Measurements from ENCODE around the gene SLC12A8. TPM values are rescaled to one million over a fixed set of nuclear protein-coding genes. Genes with fewer than 3 reads are reported as not detected.

Gene SLC12A8
- total and polyA plus RNA-seq, 9 of the 15 experiments (the other 6 are each of a cell fraction or from before 2014, with no cell fraction given), result 0.04 to 0.33 (median 0.09) TPM; not detected in 4

- ChIA-PET POLR2A (no interaction called here), CTCF (ENCODE audit: low intra/inter-chr PET ratio) (no interaction called here)
- Histone ChIP-seq H3K79me2 (ENCODE audit: control insufficient read depth, insufficient read depth, low read length) (no peaks in the 10 kb centered on the region), H3K36me3 (ENCODE audit: control insufficient read depth, insufficient read depth, low read length) (no peaks in the 10 kb centered on the region), H3K9ac (ENCODE audit: insufficient read depth in 1 of 2, low read depth in 2 of 2, low read length in 2 of 2) (no peak overlapping the region), H3K27me3 (ENCODE audit: control insufficient read depth in 2 of 2, insufficient read depth in 2 of 2, low read length in 2 of 2) (peaks cover 0 to 21% of the 10 kb centered on the region in 2 experiments; a peak in 2 of 5 replicates), H3K9me3 (replicated peaks; ENCODE audit: control insufficient read depth, insufficient read depth, low read depth, low read length) (no peaks in the 10 kb centered on the region), H3K9me1 (ENCODE audit: control insufficient read depth, insufficient read depth, low read length) (no peaks in the 10 kb centered on the region), H4K20me1 (replicated peaks; ENCODE audit: control insufficient read depth, insufficient read depth, low read length) (no peaks in the 10 kb centered on the region), H3K27ac (ENCODE audit: extremely low read depth, low read depth, low read length) (no peak overlapping the region), H3K4me1 (replicated peaks in 1 of 2; ENCODE audit: control insufficient read depth in 2 of 2, insufficient read depth in 2 of 2, low read length in 2 of 2) (no peaks in the 10 kb centered on the region; a peak in 2 of 5 replicates), H3K4me3 (no peak overlapping the region), H3K4me2 (ENCODE audit: insufficient read depth, low read length) (no peak overlapping the region), H2AFZ (ENCODE audit: low read depth, low read length) (no peak overlapping the region)
- intact Hi-C loops (cut with micrococcal nuclease), result no loop called here
- no TSS peak for BruUV-seq (replicated peaks)
- FAIRE-seq, result no peak
- ATAC-seq, result no peak
- no peak for TF ChIP-seq BMI1 (IDR thresholded peaks at IDR 0.05; ENCODE audit: low read length)
- TF ChIP-seq ATF7 (IDR thresholded peaks at IDR 0.05), result no peak
- TF ChIP-seq CAMTA2 (CRISPR knock-in tag; conservative IDR thresholded peaks at IDR 0.05), result no peak
- TF ChIP-seq ZNF274 (IDR thresholded peaks at IDR 0.05; ENCODE audit: borderline replicate concordance, low read depth, low read length), result no peak
- TF ChIP-seq TEAD4 (IDR thresholded peaks at IDR 0.05; ENCODE audit: low read length), result no peak
- no peak for TF ChIP-seq TEAD4 (CRISPR knock-in tag; IDR thresholded peaks at IDR 0.05; ENCODE audit: borderline replicate concordance)
- in situ Hi-C loops (cut with MboI), result no loop called here
- 0% methylated on average over 1 of the region's 1 CpG for WGBS (ENCODE audit: insufficient coverage, low coverage, missing lambda C conversion rate)
- no peak for DNase-seq (ENCODE audit: extremely low read depth in 1 of 4, low spot score in 3 of 4)
Observed at GRCh38 chr3:125112981-125113380, 99.6 kb downstream of the SLC12A8 start.

GRCh38 chr3:125110876-125111480, 101.6 kb downstream of the SLC12A8 start:
- no peaks in the 10 kb centered on the region for H4K20me1 ChIP-seq (replicated peaks; ENCODE audit: control insufficient read depth, insufficient read depth, low read length)
- H3K9me1 ChIP-seq (ENCODE audit: control insufficient read depth, insufficient read depth, low read length), result no peaks in the 10 kb centered on the region
- no peak for DNase-seq (ENCODE audit: extremely low read depth in 1 of 4, low spot score in 3 of 4)
- ChIA-PET POLR2A (no interaction called here), CTCF (ENCODE audit: low intra/inter-chr PET ratio) (no interaction called here)
- in situ Hi-C loops (cut with MboI), result no loop called here
- H2AFZ ChIP-seq (ENCODE audit: low read depth, low read length), result no peak overlapping the region
- ATAC-seq, result no peak
- no peak overlapping the region for H3K4me2 ChIP-seq (ENCODE audit: insufficient read depth, low read length)
- FAIRE-seq, result no peak
- no peak overlapping the region for H3K9ac ChIP-seq (ENCODE audit: insufficient read depth in 1 of 2, low read depth in 2 of 2, low read length in 2 of 2)
- intact Hi-C loops (cut with micrococcal nuclease), result no loop called here
- BruUV-seq (replicated peaks), result no TSS peak
- no peak overlapping the region for H3K4me3 ChIP-seq
- 0% methylated on average over 3 of the region's 3 CpGs for WGBS (ENCODE audit: insufficient coverage, low coverage, missing lambda C conversion rate)
- H3K9me3 ChIP-seq (replicated peaks; ENCODE audit: control insufficient read depth, insufficient read depth, low read depth, low read length), result no peaks in the 10 kb centered on the region
- H3K4me1 ChIP-seq (replicated peaks in 1 of 2; ENCODE audit: control insufficient read depth in 2 of 2, insufficient read depth in 2 of 2, low read length in 2 of 2), result no peaks in the 10 kb centered on the region; a peak in 2 of 5 replicates
- TF ChIP-seq ZFP36 (IDR thresholded peaks at IDR 0.05; ENCODE audit: low read depth, low read length, partially characterized antibody) (no peak), SIN3B (IDR thresholded peaks at IDR 0.05; ENCODE audit: low read depth) (no peak), BCL6 (CRISPR knock-in tag; IDR thresholded peaks at IDR 0.05) (no peak), ZNF740 (CRISPR knock-in tag; IDR thresholded peaks at IDR 0.05) (no peak), ZNF740 (tag; IDR thresholded peaks at IDR 0.05) (no peak), CEBPG (CRISPR knock-in tag; IDR thresholded peaks at IDR 0.05) (no peak), CEBPG (tag; conservative IDR thresholded peaks at IDR 0.05 in 1 of 2, IDR thresholded peaks at IDR 0.05 in 1 of 2) (no peak)
- no peaks in the 10 kb centered on the region for H3K79me2 ChIP-seq (ENCODE audit: control insufficient read depth, insufficient read depth, low read length)
- no peaks in the 10 kb centered on the region for H3K36me3 ChIP-seq (ENCODE audit: control insufficient read depth, insufficient read depth, low read length)
- H3K27ac ChIP-seq (ENCODE audit: extremely low read depth, low read depth, low read length), result no peak overlapping the region
- peaks cover 0 to 10% of the 10 kb centered on the region in 2 experiments; a peak in 2 of 5 replicates for H3K27me3 ChIP-seq (ENCODE audit: control insufficient read depth in 2 of 2, insufficient read depth in 2 of 2, low read length in 2 of 2)
